Hematopoietic multipotent progenitor cell treated with erythropoietin and hydrocortisone succinate and interleukin-3 and kit ligand, for 17 days (in vitro differentiated cells): ENCODE results near the gene TRMT1.

Experiments used
- DNase-seq: peaks from one replicate; pipeline ENCODE4 v3.0.0-alpha.2; 2015; ENCODE audit warnings: low spot score

TRMT1 gene

GRCh38 chr19:13090511-13091231 is 25.9 kb downstream of the TRMT1 start:
- peak; percentile 8 for DNase-seq

- DNase-seq, result no peak
These were observed 26.6 kb downstream of the TRMT1 start for GRCh38 chr19:13089857-13090507.

GRCh38 chr19:13089139-13089856 is 27.2 kb downstream of the TRMT1 start:
- DNase-seq, result peak; percentile 55

GRCh38 chr19:13087795-13088537 is 28.6 kb downstream of the TRMT1 start:
- no peak for DNase-seq

- DNase-seq, result no peak
These were observed 29.2 kb downstream of the TRMT1 start for GRCh38 chr19:13087295-13087694.

GRCh38 chr19:13086341-13086740 is 30.2 kb downstream of the TRMT1 start:
- DNase-seq, result no peak

- peak; percentile 6 for DNase-seq
These were observed 30.9 kb downstream of the TRMT1 start for GRCh38 chr19:13085666-13086065.

GRCh38 chr19:13083627-13084026 is 32.9 kb downstream of the TRMT1 start:
- DNase-seq, result no peak

GRCh38 chr19:13083008-13083404 is 33.5 kb downstream of the TRMT1 start:
- no peak for DNase-seq

- peak; percentile 61 for DNase-seq
These were observed 34.1 kb downstream of the TRMT1 start for GRCh38 chr19:13082192-13083007.

GRCh38 chr19:13079542-13079986 is 37.0 kb downstream of the TRMT1 start:
- peak; percentile 90 for DNase-seq

GRCh38 chr19:13078897-13079541 is 37.5 kb downstream of the TRMT1 start:
- no peak for DNase-seq

- peak; percentile 57 for DNase-seq
These were observed 38.2 kb downstream of the TRMT1 start for GRCh38 chr19:13078381-13078780.

GRCh38 chr19:13077240-13077639 is 39.3 kb downstream of the TRMT1 start:
- peak; percentile 89 for DNase-seq

- peak; percentile 73 for DNase-seq
These were observed 39.8 kb downstream of the TRMT1 start for GRCh38 chr19:13076787-13077186.

- DNase-seq, result peak; percentile 89
These were observed 40.2 kb downstream of the TRMT1 start for GRCh38 chr19:13076320-13076719.

GRCh38 chr19:13074378-13074777 is 42.2 kb downstream of the TRMT1 start:
- peak; percentile 36 for DNase-seq

GRCh38 chr19:13073263-13073662 is 43.3 kb downstream of the TRMT1 start:
- DNase-seq, result peak; percentile 42

GRCh38 chr19:13072188-13072908 is 44.2 kb downstream of the TRMT1 start:
- DNase-seq, result peak; percentile 76
